A549 (cell line): ENCODE results near the gene TBPL2.

Experiments
- GATA3 ChIP-seq: IDR thresholded peaks from 2 replicates; pipeline ENCODE4 v1.6.1; 2012; ENCODE audit warnings: borderline replicate concordance
- SMC3 ChIP-seq: fragments of >200 bp; sonication (Bioruptor Twin); formaldehyde crosslinking; IDR thresholded peaks from 3 replicates; pipeline ENCODE4 v1.6.1; 2018; ENCODE audit warnings: inconsistent platforms
- TF ChIP-seq, protein P1 (sequence below): fragments of >200 bp; sonication (Bioruptor Twin); formaldehyde crosslinking; IDR thresholded peaks from 3 replicates; pipeline ENCODE4 v1.5.1; 2016

DNA sequence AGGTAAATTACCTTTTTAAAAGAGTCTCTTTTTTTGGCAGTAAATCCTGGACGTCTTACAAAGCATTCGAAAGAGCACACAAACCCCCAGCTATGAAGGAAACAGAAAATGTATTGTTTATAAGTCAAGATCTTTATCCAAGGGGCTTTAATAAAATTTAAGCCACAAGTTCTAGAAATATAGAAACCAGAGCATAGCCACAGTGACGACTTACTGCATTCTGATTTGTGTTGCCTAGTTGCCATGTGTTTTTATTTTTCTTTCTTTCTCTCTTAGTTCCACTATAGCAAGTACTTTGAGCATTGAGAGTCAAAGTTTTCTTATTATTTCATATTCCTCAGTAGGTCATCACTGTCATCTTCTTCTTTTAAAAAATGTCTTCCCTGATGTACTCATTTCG is 47.8 kb upstream of the TBPL2 start:
- TF ChIP-seq SMC3 (no peak), GATA3 (no peak)
- TF ChIP-seq, protein P1, sequence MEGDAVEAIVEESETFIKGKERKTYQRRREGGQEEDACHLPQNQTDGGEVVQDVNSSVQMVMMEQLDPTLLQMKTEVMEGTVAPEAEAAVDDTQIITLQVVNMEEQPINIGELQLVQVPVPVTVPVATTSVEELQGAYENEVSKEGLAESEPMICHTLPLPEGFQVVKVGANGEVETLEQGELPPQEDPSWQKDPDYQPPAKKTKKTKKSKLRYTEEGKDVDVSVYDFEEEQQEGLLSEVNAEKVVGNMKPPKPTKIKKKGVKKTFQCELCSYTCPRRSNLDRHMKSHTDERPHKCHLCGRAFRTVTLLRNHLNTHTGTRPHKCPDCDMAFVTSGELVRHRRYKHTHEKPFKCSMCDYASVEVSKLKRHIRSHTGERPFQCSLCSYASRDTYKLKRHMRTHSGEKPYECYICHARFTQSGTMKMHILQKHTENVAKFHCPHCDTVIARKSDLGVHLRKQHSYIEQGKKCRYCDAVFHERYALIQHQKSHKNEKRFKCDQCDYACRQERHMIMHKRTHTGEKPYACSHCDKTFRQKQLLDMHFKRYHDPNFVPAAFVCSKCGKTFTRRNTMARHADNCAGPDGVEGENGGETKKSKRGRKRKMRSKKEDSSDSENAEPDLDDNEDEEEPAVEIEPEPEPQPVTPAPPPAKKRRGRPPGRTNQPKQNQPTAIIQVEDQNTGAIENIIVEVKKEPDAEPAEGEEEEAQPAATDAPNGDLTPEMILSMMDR = no peak
